Fibroblast of lung (primary cell): ENCODE data around the gene SCG3. TPM values are rescaled to one million over a fixed set of nuclear protein-coding genes. Genes with fewer than 3 reads are reported as not detected.

Source experiments
- DNase-seq, 2 donors: peaks; one replicate each; pipeline versions ENCODE4 v3.0.0 to v3.0.0-alpha.2; 2010; ENCODE audit warnings: low read depth in 2 of 2
- H2AFZ ChIP-seq: 2 replicates; pipeline ENCODE4 v1.5.1; 2012; ENCODE audit warnings: low read length, control low read depth, inconsistent platforms
- H3K27ac ChIP-seq: 2 replicates; pipeline ENCODE4 v1.5.1; 2011; ENCODE audit warnings: low read length, control low read depth; ENCODE audit not compliant: insufficient read depth
- H3K27me3 ChIP-seq: 2 replicates; pipeline ENCODE4 v1.5.1; 2011; ENCODE audit warnings: mild to moderate bottlenecking, low read length; ENCODE audit not compliant: control insufficient read depth, insufficient read depth
- H3K36me3 ChIP-seq: 2 replicates; pipeline ENCODE4 v1.5.1; 2011; ENCODE audit warnings: low read length; ENCODE audit not compliant: control insufficient read depth, insufficient read depth
- H3K4me1 ChIP-seq: 2 replicates; pipeline ENCODE4 v1.5.1; 2011; ENCODE audit warnings: low read length; ENCODE audit not compliant: control insufficient read depth, insufficient read depth; ENCODE audit errors: extremely low read depth
- H3K4me2 ChIP-seq: 2 replicates; pipeline ENCODE4 v1.5.1; 2011; ENCODE audit warnings: low read length, control low read depth; ENCODE audit not compliant: insufficient read depth; ENCODE audit errors: extremely low read depth
- H3K4me3 ChIP-seq, 4 experiments: fragments of 200-600 bp in 1 of 4; sonication (generic) in 1 of 4; replicated peaks in 1 of 4; 2 replicates each; pipeline ENCODE4 v1.5.1; 2011 to 2016; ENCODE audit warnings: low read length in 4 of 4, low read depth in 3 of 4, mild to moderate bottlenecking in 3 of 4, control low read depth in 2 of 4, inconsistent platforms in 1 of 4, mixed read lengths in 1 of 4; ENCODE audit not compliant: insufficient read depth in 1 of 4; ENCODE audit errors: control extremely low read depth in 1 of 4
- H3K79me2 ChIP-seq: 2 replicates; pipeline ENCODE4 v1.5.1; 2012; ENCODE audit warnings: mild to moderate bottlenecking, low read length, inconsistent platforms; ENCODE audit not compliant: control insufficient read depth, insufficient read depth
- H3K9ac ChIP-seq: 2 replicates; pipeline ENCODE4 v1.5.1; 2011; ENCODE audit warnings: mild to moderate bottlenecking, low read length, control low read depth; ENCODE audit not compliant: insufficient read depth
- H3K9me3 ChIP-seq: 2 replicates; pipeline ENCODE4 v1.5.1; 2012; ENCODE audit warnings: low read depth, low read length; ENCODE audit not compliant: control insufficient read depth, insufficient read depth
- H4K20me1 ChIP-seq: 2 replicates; pipeline ENCODE4 v1.5.1; 2011; ENCODE audit warnings: low read length; ENCODE audit not compliant: control insufficient read depth, insufficient read depth; ENCODE audit errors: extremely low read depth
- EZH2 ChIP-seq: IDR thresholded peaks from 2 replicates; pipeline ENCODE4 v1.5.1; 2012; ENCODE audit warnings: low read length, control low read depth, mild to moderate bottlenecking; ENCODE audit errors: missing control alignments
- polyA plus RNA-seq, 2 donors: library from polyadenylated mRNA; depleted of rRNA in 1 of 2; stranded (reverse) in 1 of 2; unstranded in 1 of 2; fragments of >200 nt; gene quantifications; 2 replicates each; pipeline ENCODE4 v1.2.1, GENCODE V29; 2011 to 2012; ENCODE audit warnings: missing spikeins in 1 of 2
- total RNA-seq: library from RNA; depleted of rRNA; stranded (reverse); fragments of >200 nt; gene quantifications from 2 replicates; pipeline ENCODE4 v1.2.1, GENCODE V29; 2014
- TF ChIP-seq, protein P1 (sequence below), 2 donors: IDR thresholded peaks in 1 of 2; conservative IDR thresholded peaks in 1 of 2; 1 replicate in 1 of 2; 2 replicates in 1 of 2; pipeline ENCODE4 v1.5.1; 2011 to 2012; ENCODE audit warnings: low read length in 2 of 2, control low read depth in 1 of 2, inconsistent platforms in 1 of 2, low read depth in 1 of 2, mild to moderate bottlenecking in 1 of 2

The SCG3 gene
- total and polyA plus RNA-seq, 2 donors (not counting 1 experiment from before 2014, with no cell fraction given), result not detected

DNA sequence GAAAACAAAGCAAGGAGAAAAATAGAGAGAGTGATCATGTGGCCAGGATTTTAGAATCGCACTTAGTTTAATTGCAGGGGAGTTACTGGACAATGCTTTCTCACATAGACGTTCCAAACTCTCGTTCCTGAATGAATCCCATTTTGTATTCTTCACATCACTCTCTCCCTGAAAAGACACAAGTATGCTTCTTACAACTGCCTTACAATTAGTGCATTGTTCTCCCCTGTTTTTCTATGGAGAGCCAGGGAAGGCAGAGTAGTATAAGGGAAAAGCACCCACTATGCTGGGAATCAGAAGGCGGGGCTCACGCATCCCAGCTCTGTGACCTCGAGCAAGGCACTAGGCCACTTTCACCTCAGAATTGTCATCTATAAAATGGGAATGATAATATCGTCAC lies 84.4 kb downstream of the SCG3 start:
- no peak for DNase-seq
- Histone ChIP-seq H3K27me3 (no peaks in the 10 kb centered on the region), H3K27ac (no peak overlapping the region), H3K4me1 (no peaks in the 10 kb centered on the region), H2AFZ (no peak overlapping the region), H3K9ac (no peak overlapping the region), H3K4me2 (no peak overlapping the region), H4K20me1 (no peaks in the 10 kb centered on the region), H3K79me2 (no peaks in the 10 kb centered on the region), H3K36me3 (no peaks in the 10 kb centered on the region), H3K4me3 (no peak overlapping the region), H3K9me3 (no peaks in the 10 kb centered on the region)
- TF ChIP-seq EZH2, result no peak
- TF ChIP-seq, protein P1, sequence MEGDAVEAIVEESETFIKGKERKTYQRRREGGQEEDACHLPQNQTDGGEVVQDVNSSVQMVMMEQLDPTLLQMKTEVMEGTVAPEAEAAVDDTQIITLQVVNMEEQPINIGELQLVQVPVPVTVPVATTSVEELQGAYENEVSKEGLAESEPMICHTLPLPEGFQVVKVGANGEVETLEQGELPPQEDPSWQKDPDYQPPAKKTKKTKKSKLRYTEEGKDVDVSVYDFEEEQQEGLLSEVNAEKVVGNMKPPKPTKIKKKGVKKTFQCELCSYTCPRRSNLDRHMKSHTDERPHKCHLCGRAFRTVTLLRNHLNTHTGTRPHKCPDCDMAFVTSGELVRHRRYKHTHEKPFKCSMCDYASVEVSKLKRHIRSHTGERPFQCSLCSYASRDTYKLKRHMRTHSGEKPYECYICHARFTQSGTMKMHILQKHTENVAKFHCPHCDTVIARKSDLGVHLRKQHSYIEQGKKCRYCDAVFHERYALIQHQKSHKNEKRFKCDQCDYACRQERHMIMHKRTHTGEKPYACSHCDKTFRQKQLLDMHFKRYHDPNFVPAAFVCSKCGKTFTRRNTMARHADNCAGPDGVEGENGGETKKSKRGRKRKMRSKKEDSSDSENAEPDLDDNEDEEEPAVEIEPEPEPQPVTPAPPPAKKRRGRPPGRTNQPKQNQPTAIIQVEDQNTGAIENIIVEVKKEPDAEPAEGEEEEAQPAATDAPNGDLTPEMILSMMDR (conservative IDR thresholded peaks at IDR 0.05 in 1 of 2, IDR thresholded peaks at IDR 0.05 in 1 of 2; ENCODE audit: low read depth in 1 of 2, low read length in 2 of 2), result no peak

DNA sequence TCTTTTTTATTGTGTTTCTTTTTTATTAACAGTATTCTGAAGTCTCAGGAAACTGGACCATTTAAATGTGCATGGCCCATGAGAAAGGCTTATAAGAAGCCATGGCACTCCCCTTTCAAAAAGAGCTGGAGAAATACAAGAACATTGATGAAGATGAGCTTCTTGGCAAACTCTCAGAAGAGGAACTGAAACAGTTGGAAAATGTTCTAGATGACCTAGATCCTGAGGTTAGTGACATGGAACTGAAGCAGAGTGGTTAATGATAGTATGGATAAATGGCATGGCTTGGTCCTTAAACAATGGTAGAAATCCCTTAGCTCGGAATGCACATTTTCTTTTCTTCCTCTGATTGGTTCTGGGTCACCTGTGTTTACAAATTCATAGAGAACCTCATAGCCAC lies 85.0 kb downstream of the SCG3 start:
- Histone ChIP-seq H3K4me2 (no peak overlapping the region), H3K36me3 (no peaks in the 10 kb centered on the region), H3K9ac (no peak overlapping the region), H3K79me2 (no peaks in the 10 kb centered on the region), H3K9me3 (no peaks in the 10 kb centered on the region), H3K4me1 (no peaks in the 10 kb centered on the region), H3K27ac (no peak overlapping the region), H4K20me1 (no peaks in the 10 kb centered on the region), H3K27me3 (no peaks in the 10 kb centered on the region), H3K4me3 (no peak overlapping the region), H2AFZ (no peak overlapping the region)
- no peak for DNase-seq
- TF ChIP-seq EZH2, result no peak
- TF ChIP-seq, protein P1 (conservative IDR thresholded peaks at IDR 0.05 in 1 of 2, IDR thresholded peaks at IDR 0.05 in 1 of 2; ENCODE audit: low read depth in 1 of 2, low read length in 2 of 2), result no peak

DNA sequence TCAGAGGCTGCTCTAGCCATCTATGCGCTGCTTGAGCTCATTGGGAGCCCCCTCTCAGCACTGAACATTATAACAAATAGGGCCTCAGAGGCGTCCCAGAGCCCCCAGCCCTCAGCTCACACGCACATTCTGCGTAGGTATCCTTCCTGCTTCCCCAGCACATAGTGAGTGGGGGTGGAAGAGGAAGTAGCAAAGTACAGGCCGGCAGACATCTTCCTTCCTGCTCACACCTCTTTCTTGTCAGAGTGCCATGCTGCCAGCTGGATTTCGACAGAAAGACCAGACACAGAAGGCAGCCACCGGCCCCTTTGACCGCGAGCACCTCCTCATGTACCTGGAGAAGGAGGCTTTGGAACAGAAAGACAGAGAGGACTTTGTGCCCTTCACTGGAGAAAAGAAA lies 86.7 kb downstream of the SCG3 start:
- no peaks in the 10 kb centered on the region for H4K20me1 ChIP-seq
- no peak for DNase-seq
- no peak overlapping the region for H3K4me3 ChIP-seq
- H3K27ac ChIP-seq, result no peak overlapping the region
- no peaks in the 10 kb centered on the region for H3K36me3 ChIP-seq
- H3K9ac ChIP-seq, result no peak overlapping the region
- TF ChIP-seq, protein P1 (conservative IDR thresholded peaks at IDR 0.05 in 1 of 2, IDR thresholded peaks at IDR 0.05 in 1 of 2; ENCODE audit: low read depth in 1 of 2, low read length in 2 of 2), result no peak
- no peak for TF ChIP-seq EZH2
- no peaks in the 10 kb centered on the region for H3K27me3 ChIP-seq
- no peak overlapping the region for H2AFZ ChIP-seq
- H3K9me3 ChIP-seq, result no peaks in the 10 kb centered on the region
- no peaks in the 10 kb centered on the region for H3K4me1 ChIP-seq
- H3K4me2 ChIP-seq, result no peak overlapping the region
- no peaks in the 10 kb centered on the region for H3K79me2 ChIP-seq

Other genes starting within 250 kb of the SCG3 start
- 19.5 and 31.2 TPM in 2 replicates for gene DMXL2, start 58.7 kb upstream of the SCG3 start, total RNA-seq
- 9.4 TPM in 2 replicates for gene DMXL2, start 58.7 kb upstream of the SCG3 start, polyA plus RNA-seq
- 7.2 and 7.8 TPM in 2 replicates for gene LYSMD2, start 56.2 kb downstream of the SCG3 start, total RNA-seq
- 10.1 and 12.3 TPM in 2 replicates for gene LYSMD2, start 56.2 kb downstream of the SCG3 start, polyA plus RNA-seq
- 8.0 and 11.2 TPM in 2 replicates for gene TMOD2, start 70.1 kb downstream of the SCG3 start, total RNA-seq
- 5.4 and 7.0 TPM in 2 replicates for gene TMOD2, start 70.1 kb downstream of the SCG3 start, polyA plus RNA-seq
- 30.6 and 35.3 TPM in 2 replicates for gene TMOD3, start 148.2 kb downstream of the SCG3 start, total RNA-seq
- gene TMOD3, start 148.2 kb downstream of the SCG3 start, polyA plus RNA-seq, result 19.8 and 33.7 TPM in 2 replicates